ENCODE data around the gene HS3ST5.

GRCh38 chr6:114267897-114268296 is 74.9 kb downstream of the HS3ST5 start:
- no peak for TF ChIP-seq CTCF (IDR thresholded peaks at IDR 0.05; ENCODE audit: insufficient read depth, low read length, poor library complexity, severe bottlenecking)
- no peak for TF ChIP-seq EZH2phosphoT487 (conservative IDR thresholded peaks at IDR 0.05; ENCODE audit: low read length)

Data from SU-DHL-6 (cell line).